ENCODE results near the gene KLF5.
A peak's percentile ranks its signal among the peaks of the same experiment; 100 is the strongest.

KLF5 gene

DNA sequence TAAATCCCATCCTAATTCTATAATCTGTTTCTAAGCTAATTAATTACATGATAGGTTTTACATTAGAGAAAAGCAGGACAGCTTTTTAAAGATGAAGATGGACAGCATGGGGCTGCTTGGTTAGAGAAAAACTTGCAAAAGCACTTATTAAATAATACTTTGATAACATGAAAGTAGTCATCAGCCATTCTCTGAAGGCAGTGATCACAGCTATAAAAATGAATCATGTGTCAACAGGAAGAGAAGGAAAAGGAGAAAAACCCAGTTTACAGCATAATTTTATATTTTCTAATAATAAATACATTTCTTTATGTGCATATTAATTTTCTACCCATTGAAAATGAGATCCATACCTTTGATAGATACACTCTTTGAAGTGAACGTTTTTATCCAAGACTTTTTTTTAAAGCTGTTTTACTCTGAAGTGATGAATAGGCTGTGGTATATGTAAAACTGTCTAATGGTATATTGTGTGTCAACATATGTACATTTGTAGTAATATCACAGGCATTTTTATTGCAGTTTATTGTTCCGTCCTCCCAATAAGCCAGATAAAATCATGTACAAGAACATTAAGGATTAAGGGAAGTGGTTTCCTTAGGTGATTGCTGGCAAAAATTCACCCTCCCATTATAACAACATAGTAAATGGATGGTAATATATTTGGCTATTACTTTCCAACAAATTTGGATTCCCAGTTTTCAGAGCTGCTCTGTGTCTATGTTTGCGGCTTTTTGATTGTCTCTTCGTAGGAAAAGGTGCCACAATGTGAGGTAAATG is 1.3 kb upstream of the KLF5 start:
- Histone ChIP-seq H3K4me1 (ENCODE audit: low read depth, poor library complexity, severe bottlenecking) (peaks cover 4% of the 10 kb centered on the region), H3K4me3 (IDR thresholded peaks at IDR 0.05; ENCODE audit: insufficient read depth, low read depth, low read length) (no peak overlapping the region), H3K79me2 (ENCODE audit: insufficient read depth, low read depth) (no peaks in the 10 kb centered on the region), H3K9ac (no peak overlapping the region), H2AFZ (ENCODE audit: low read depth) (no peak overlapping the region), H4K20me1 (ENCODE audit: insufficient read depth) (no peaks in the 10 kb centered on the region), H3K36me3 (ENCODE audit: insufficient read depth) (no peaks in the 10 kb centered on the region), H3K4me2 (no peak overlapping the region), H3K27me3 (ENCODE audit: insufficient read depth, low read depth) (no peaks in the 10 kb centered on the region), H3K27ac (no peak overlapping the region)
- TF ChIP-seq, protein P1, sequence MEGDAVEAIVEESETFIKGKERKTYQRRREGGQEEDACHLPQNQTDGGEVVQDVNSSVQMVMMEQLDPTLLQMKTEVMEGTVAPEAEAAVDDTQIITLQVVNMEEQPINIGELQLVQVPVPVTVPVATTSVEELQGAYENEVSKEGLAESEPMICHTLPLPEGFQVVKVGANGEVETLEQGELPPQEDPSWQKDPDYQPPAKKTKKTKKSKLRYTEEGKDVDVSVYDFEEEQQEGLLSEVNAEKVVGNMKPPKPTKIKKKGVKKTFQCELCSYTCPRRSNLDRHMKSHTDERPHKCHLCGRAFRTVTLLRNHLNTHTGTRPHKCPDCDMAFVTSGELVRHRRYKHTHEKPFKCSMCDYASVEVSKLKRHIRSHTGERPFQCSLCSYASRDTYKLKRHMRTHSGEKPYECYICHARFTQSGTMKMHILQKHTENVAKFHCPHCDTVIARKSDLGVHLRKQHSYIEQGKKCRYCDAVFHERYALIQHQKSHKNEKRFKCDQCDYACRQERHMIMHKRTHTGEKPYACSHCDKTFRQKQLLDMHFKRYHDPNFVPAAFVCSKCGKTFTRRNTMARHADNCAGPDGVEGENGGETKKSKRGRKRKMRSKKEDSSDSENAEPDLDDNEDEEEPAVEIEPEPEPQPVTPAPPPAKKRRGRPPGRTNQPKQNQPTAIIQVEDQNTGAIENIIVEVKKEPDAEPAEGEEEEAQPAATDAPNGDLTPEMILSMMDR (conservative IDR thresholded peaks at IDR 0.05; ENCODE audit: low read depth, low read length), result no peak

DNA sequence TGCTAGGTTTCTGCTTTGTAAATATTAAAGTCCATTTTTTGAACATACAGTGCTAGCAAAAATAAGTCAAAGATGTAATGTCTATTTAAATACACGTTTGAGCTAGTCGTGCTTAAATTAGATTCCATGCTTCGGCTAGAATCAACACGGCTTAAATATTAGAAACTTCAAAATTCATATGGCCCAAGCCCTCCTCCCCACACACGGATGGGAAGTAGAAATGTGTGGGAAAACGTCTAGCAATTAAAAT is 816 bp upstream of the KLF5 start:
- H4K20me1 ChIP-seq (ENCODE audit: insufficient read depth), result no peaks in the 10 kb centered on the region
- H2AFZ ChIP-seq (ENCODE audit: low read depth), result peak overlapping the region; percentile 75; the same call in 1 of the 2 replicates
- no peak overlapping the region for H3K9ac ChIP-seq
- no peak overlapping the region for H3K27ac ChIP-seq
- H3K79me2 ChIP-seq (ENCODE audit: insufficient read depth, low read depth), result no peaks in the 10 kb centered on the region
- H3K4me1 ChIP-seq (ENCODE audit: low read depth, poor library complexity, severe bottlenecking), result peaks cover 4% of the 10 kb centered on the region
- H3K36me3 ChIP-seq (ENCODE audit: insufficient read depth), result no peaks in the 10 kb centered on the region
- H3K4me3 ChIP-seq (IDR thresholded peaks at IDR 0.05; ENCODE audit: insufficient read depth, low read depth, low read length), result no peak overlapping the region
- TF ChIP-seq, protein P1 (conservative IDR thresholded peaks at IDR 0.05; ENCODE audit: low read depth, low read length), result no peak
- H3K27me3 ChIP-seq (ENCODE audit: insufficient read depth, low read depth), result no peaks in the 10 kb centered on the region
- H3K4me2 ChIP-seq, result peak overlapping the region; percentile 57; the same call in 1 of the 2 replicates

DNA sequence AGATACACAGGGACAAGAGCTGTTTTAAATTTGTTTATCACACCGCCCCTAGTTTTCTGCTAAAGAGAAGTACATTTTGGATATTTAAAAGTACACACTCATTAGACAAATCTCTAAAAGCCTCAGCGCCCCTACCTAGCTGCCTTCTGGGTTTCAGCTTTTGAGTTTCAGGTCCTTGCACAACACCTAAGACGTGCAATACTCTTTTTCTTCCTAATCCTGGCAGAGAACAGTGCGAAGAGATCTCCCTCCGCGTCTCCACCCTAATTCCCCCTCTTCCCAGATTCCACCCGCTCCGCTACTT is 421 bp upstream of the KLF5 start:
- Histone ChIP-seq H3K4me1 (ENCODE audit: low read depth, poor library complexity, severe bottlenecking) (peaks cover 4% of the 10 kb centered on the region), H3K27me3 (ENCODE audit: insufficient read depth, low read depth) (no peaks in the 10 kb centered on the region), H3K9ac (peak overlapping the region; percentile 18; the same call in 1 of the 2 replicates), H3K27ac (no peak overlapping the region), H2AFZ (ENCODE audit: low read depth) (peak overlapping the region; percentile 75), H3K79me2 (ENCODE audit: insufficient read depth, low read depth) (no peaks in the 10 kb centered on the region), H4K20me1 (ENCODE audit: insufficient read depth) (no peaks in the 10 kb centered on the region), H3K36me3 (ENCODE audit: insufficient read depth) (no peaks in the 10 kb centered on the region), H3K4me3 (IDR thresholded peaks at IDR 0.05; ENCODE audit: insufficient read depth, low read depth, low read length) (no peak overlapping the region), H3K4me2 (peak overlapping the region; percentile 57; the same call in 1 of the 2 replicates)
- TF ChIP-seq, protein P1 (conservative IDR thresholded peaks at IDR 0.05; ENCODE audit: low read depth, low read length), result no peak

DNA sequence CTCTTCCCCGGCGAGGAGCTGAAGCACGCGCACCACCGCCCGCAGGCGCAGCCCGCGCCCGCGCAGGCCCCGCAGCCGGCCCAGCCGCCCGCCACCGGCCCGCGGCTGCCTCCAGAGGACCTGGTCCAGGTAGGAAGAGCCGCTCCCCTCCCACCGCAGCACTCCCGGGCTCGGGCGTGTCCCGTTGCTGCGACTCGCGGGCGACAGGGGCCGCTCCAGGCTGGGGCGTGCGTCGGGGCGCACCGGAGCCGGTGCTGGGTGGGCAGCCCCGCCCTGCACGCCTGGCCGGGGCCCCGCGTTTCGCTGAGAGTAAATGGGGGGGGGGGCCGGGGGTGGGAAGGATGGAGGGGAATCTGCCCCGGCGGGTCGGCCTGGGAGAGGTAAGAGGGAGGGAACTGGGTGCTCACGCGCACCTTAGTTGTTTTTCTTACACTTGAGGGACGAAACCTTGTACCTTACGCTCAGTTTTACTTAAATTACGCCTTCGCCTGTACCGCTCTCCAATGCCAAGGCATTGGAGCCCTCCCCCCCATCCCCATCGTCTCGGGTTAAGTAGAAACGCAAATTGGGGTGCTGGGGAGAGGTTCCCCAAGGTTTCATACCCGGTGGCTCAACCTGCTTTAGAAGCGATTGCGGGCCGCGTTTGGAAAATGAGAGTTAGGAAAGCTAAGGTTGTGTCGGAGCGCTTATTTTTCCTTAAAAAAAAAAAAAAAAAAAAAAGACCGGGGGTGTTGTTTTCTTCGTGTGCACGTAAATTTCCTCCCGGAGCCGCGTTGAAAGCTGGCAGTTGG is 850 bp downstream of the KLF5 start:
- Histone ChIP-seq H3K79me2 (ENCODE audit: insufficient read depth, low read depth) (no peaks in the 10 kb centered on the region), H3K4me2 (no peak overlapping the region), H2AFZ (ENCODE audit: low read depth) (no peak overlapping the region), H3K9ac (no peak overlapping the region; the same call in 1 of the 2 replicates), H4K20me1 (ENCODE audit: insufficient read depth) (no peaks in the 10 kb centered on the region), H3K27ac (no peak overlapping the region), H3K27me3 (ENCODE audit: insufficient read depth, low read depth) (no peaks in the 10 kb centered on the region), H3K4me1 (ENCODE audit: low read depth, poor library complexity, severe bottlenecking) (peaks cover 4% of the 10 kb centered on the region), H3K4me3 (IDR thresholded peaks at IDR 0.05; ENCODE audit: insufficient read depth, low read depth, low read length) (no peak overlapping the region), H3K36me3 (ENCODE audit: insufficient read depth) (no peaks in the 10 kb centered on the region)
- TF ChIP-seq, protein P1 (conservative IDR thresholded peaks at IDR 0.05; ENCODE audit: low read depth, low read length), result no peak

Measured in KMS-11 (cell line).